HCT116 (cell line): ENCODE data around the gene IGLL1. TPM values are rescaled to one million over a fixed set of nuclear protein-coding genes. Genes with fewer than 3 reads are reported as not detected.

Experiments
- ATAC-seq: fragments of 200-7000 bp; cut with Tn5 transposase; 2 replicates; pipeline ENCODE4 v1.9.1; 2020; ENCODE audit warnings: mild to moderate bottlenecking, moderate library complexity
- BruUV-seq: library from RNA; stranded (reverse); fragments of 400-500 nt; replicated peaks from 2 replicates; lab custom pipeline; 2021; lab: Mats Ljungman, UMichigan
- CTCF ChIA-PET: fragments of 300-600 bp; sonication (Branson Sonifier 250); formaldehyde crosslinking; loops from one replicate; lab custom pipeline; 2021; ENCODE audit warnings: antibody characterized with exemption; lab: Charles Lee
- POLR2A ChIA-PET: fragments of 300-600, 350-600 bp; sonication (Branson Sonifier 250); formaldehyde crosslinking; loops from one replicate; lab custom pipeline; 2021; ENCODE audit warnings: antibody characterized with exemption; lab: Charles Lee
- RAD21 ChIA-PET, 2 experiments: fragments of 300-600 bp; sonication (Branson Sonifier 250); formaldehyde crosslinking; loops; one replicate each; lab custom pipeline; 2023; ENCODE audit warnings: low total read pairs in 2 of 2; ENCODE audit not compliant: uncharacterized antibody in 2 of 2, unreplicated experiment in 2 of 2, low non-redundant PET in 1 of 2; lab: Charles Lee
- DNase-seq: peaks from one replicate; pipeline ENCODE4 v3.0.0-alpha.2; 2010; ENCODE audit warnings: low read depth, low spot score
- H2AFZ ChIP-seq: fragments of 200-600 bp; shearing (Covaris generic), sonication (generic); 2 replicates; pipeline ENCODE4 v1.6.1; 2017; ENCODE audit warnings: low read depth, mixed run types, mixed read lengths, antibody characterized with exemption, low read length; ENCODE audit not compliant: poor library complexity, severe bottlenecking
- H3K27ac ChIP-seq: 2 replicates; pipeline ENCODE4 v1.5.1; 2012; ENCODE audit warnings: low read depth, low read length
- H3K27me3 ChIP-seq: fragments of 200-600 bp; sonication (generic); 2 replicates; pipeline ENCODE4 v1.6.1; 2016; ENCODE audit warnings: mixed run types, low read length, mixed read lengths; ENCODE audit not compliant: insufficient read depth
- H3K36me3 ChIP-seq, 2 experiments: fragments of 200-500 bp in 1 of 2; fragments of 200-600 bp in 1 of 2; sonication (Bioruptor generic) in 1 of 2; sonication (generic) in 1 of 2; 2 replicates each; pipeline versions ENCODE4 v1.5.1 to v1.6.1; 2014 to 2016; ENCODE audit warnings: low read length in 2 of 2, inconsistent platforms in 1 of 2, mixed read lengths in 1 of 2, mixed run types in 1 of 2; ENCODE audit not compliant: insufficient read depth in 2 of 2, control insufficient read depth in 1 of 2
- H3K4me1 ChIP-seq, 2 experiments: fragments of 200-600 bp in 1 of 2; sonication (generic) in 1 of 2; 2 replicates each; pipeline versions ENCODE4 v1.5.1 to v1.6.1; 2012 to 2017; ENCODE audit warnings: low read length in 2 of 2, inconsistent platforms in 1 of 2, mild to moderate bottlenecking in 1 of 2, mixed read lengths in 1 of 2, mixed run types in 1 of 2, moderate library complexity in 1 of 2; ENCODE audit not compliant: insufficient read depth in 2 of 2, control insufficient read depth in 1 of 2
- H3K4me2 ChIP-seq: fragments of 200-600 bp; sonication (generic); 2 replicates; pipeline ENCODE4 v1.6.1; 2017; ENCODE audit warnings: mixed run types, low read length, mixed read lengths
- H3K4me3 ChIP-seq, 2 experiments: fragments of 200-600 bp in 1 of 2; sonication (generic) in 1 of 2; replicated peaks in 1 of 2; 2 replicates each; pipeline ENCODE4 v1.5.1; 2011 to 2016; ENCODE audit warnings: low read length in 2 of 2, control low read depth in 1 of 2, low read depth in 1 of 2, mild to moderate bottlenecking in 1 of 2, mixed read lengths in 1 of 2, mixed run types in 1 of 2
- H3K79me2 ChIP-seq: fragments of 200-600 bp; sonication (generic); 2 replicates; pipeline ENCODE4 v1.6.1; 2017; ENCODE audit warnings: mild to moderate bottlenecking, mixed run types, low read length, moderate library complexity, mixed read lengths; ENCODE audit not compliant: insufficient read depth
- H3K9ac ChIP-seq: fragments of 200-600 bp; sonication (generic); 2 replicates; pipeline ENCODE4 v1.6.1; 2016; ENCODE audit warnings: low read length, mixed read lengths
- H3K9me2 ChIP-seq: fragments of 200-600 bp; sonication (generic), shearing (Covaris generic); 2 replicates; pipeline ENCODE4 v1.6.1; 2017; ENCODE audit warnings: mixed run types, mild to moderate bottlenecking, moderate library complexity; ENCODE audit not compliant: insufficient read depth
- H3K9me3 ChIP-seq, 2 experiments: fragments of 200-500 bp in 1 of 2; fragments of 200-600 bp in 1 of 2; sonication (Bioruptor generic) in 1 of 2; sonication (generic) in 1 of 2; 2 replicates each; pipeline ENCODE4 v1.6.1; 2014 to 2017; ENCODE audit warnings: low read length in 2 of 2, mixed read lengths in 2 of 2, inconsistent platforms in 1 of 2, low read depth in 1 of 2, mild to moderate bottlenecking in 1 of 2, mixed run types in 1 of 2, moderate library complexity in 1 of 2; ENCODE audit not compliant: control insufficient read depth in 1 of 2, insufficient read depth in 1 of 2
- H4K20me1 ChIP-seq: fragments of 200-600 bp; sonication (generic), shearing (Covaris generic); 2 replicates; pipeline ENCODE4 v1.6.1; 2017; ENCODE audit warnings: mixed run types, mild to moderate bottlenecking, moderate library complexity; ENCODE audit not compliant: insufficient read depth
- CEBPB ChIP-seq: IDR thresholded peaks from 2 replicates; pipeline ENCODE4 v1.6.1; 2012; ENCODE audit warnings: low read depth
- EGR1 ChIP-seq: IDR thresholded peaks from 2 replicates; pipeline ENCODE4 v1.6.1; 2012; ENCODE audit warnings: low read depth
- EZH2 ChIP-seq: fragments of 200-600 bp; sonication (generic); IDR thresholded peaks from 2 replicates; pipeline ENCODE4 v1.6.1; 2017; ENCODE audit warnings: antibody characterized with exemption, mixed run types
- EZH2phosphoT487 ChIP-seq: fragments of 200-600 bp; IDR thresholded peaks from 2 replicates; pipeline ENCODE4 v1.6.1; 2018; ENCODE audit warnings: antibody characterized with exemption, borderline replicate concordance
- FOSL1 ChIP-seq: IDR thresholded peaks from 2 replicates; pipeline ENCODE4 v1.6.1; 2012; ENCODE audit warnings: low read depth
- JUND ChIP-seq: IDR thresholded peaks from 2 replicates; pipeline ENCODE4 v1.6.1; 2012
- MAX ChIP-seq: IDR thresholded peaks from 2 replicates; pipeline ENCODE4 v1.6.1; 2012
- SIN3A ChIP-seq: IDR thresholded peaks from 2 replicates; pipeline ENCODE4 v1.6.1; 2012; ENCODE audit warnings: low read depth
- SP1 ChIP-seq: IDR thresholded peaks from 2 replicates; pipeline ENCODE4 v1.6.1; 2012; ENCODE audit warnings: low read depth
- TCF7L2 ChIP-seq: IDR thresholded peaks from 2 replicates; pipeline ENCODE4 v1.7.0; 2011; ENCODE audit warnings: borderline replicate concordance, inconsistent platforms; ENCODE audit not compliant: insufficient read depth, insufficient read length; ENCODE audit errors: extremely low read depth
- YY1 ChIP-seq: IDR thresholded peaks from 2 replicates; pipeline ENCODE4 v1.6.1; 2011; ENCODE audit warnings: low read length, low read depth, moderate library complexity, mild to moderate bottlenecking; ENCODE audit not compliant: insufficient replicate concordance; ENCODE audit errors: extremely low read depth
- ZNF274 ChIP-seq: fragments of 200-500 bp; sonication (Bioruptor generic); IDR thresholded peaks from 2 replicates; pipeline ENCODE4 v1.6.1; 2014; ENCODE audit warnings: mild to moderate bottlenecking, low read depth, low read length, inconsistent platforms
- intact Hi-C: fragments of 100-400 bp; cut with micrococcal nuclease; formaldehyde crosslinking; loops from 2 replicates; pipeline ENCODE4 v1.10.0; 2022
- total RNA-seq: library from RNA; stranded (reverse); gene quantifications from one replicate; pipeline ENCODE4 v1.2.1, GENCODE V29; 2021; ENCODE audit not compliant: unreplicated experiment
- TF ChIP-seq, protein P1 (sequence below): IDR thresholded peaks from 2 replicates; pipeline ENCODE4 v1.6.1; 2012; ENCODE audit warnings: low read depth
- TF ChIP-seq, protein P2 (sequence below), 3 experiments: fragments of 200-600 bp in 1 of 3; sonication (generic) in 1 of 3; IDR thresholded peaks in 2 of 3; conservative IDR thresholded peaks in 1 of 3; 2 replicates each; pipeline ENCODE4 v1.5.1; 2012 to 2017; ENCODE audit warnings: low read depth in 2 of 3, low read length in 2 of 3, antibody characterized with exemption in 1 of 3, borderline replicate concordance in 1 of 3, control low read depth in 1 of 3, mild to moderate bottlenecking in 1 of 3, mixed read lengths in 1 of 3, mixed run types in 1 of 3, moderate library complexity in 1 of 3; ENCODE audit not compliant: insufficient read depth in 1 of 3
- TF ChIP-seq, protein P3 (sequence below): IDR thresholded peaks from 2 replicates; pipeline ENCODE4 v1.6.1; 2012

The IGLL1 gene
- total RNA-seq, 1 experiment from 2014 or later = not detected

GRCh38 chr22:23530766-23531282, 49.3 kb downstream of the IGLL1 start (continued):
- TF ChIP-seq, protein P1, sequence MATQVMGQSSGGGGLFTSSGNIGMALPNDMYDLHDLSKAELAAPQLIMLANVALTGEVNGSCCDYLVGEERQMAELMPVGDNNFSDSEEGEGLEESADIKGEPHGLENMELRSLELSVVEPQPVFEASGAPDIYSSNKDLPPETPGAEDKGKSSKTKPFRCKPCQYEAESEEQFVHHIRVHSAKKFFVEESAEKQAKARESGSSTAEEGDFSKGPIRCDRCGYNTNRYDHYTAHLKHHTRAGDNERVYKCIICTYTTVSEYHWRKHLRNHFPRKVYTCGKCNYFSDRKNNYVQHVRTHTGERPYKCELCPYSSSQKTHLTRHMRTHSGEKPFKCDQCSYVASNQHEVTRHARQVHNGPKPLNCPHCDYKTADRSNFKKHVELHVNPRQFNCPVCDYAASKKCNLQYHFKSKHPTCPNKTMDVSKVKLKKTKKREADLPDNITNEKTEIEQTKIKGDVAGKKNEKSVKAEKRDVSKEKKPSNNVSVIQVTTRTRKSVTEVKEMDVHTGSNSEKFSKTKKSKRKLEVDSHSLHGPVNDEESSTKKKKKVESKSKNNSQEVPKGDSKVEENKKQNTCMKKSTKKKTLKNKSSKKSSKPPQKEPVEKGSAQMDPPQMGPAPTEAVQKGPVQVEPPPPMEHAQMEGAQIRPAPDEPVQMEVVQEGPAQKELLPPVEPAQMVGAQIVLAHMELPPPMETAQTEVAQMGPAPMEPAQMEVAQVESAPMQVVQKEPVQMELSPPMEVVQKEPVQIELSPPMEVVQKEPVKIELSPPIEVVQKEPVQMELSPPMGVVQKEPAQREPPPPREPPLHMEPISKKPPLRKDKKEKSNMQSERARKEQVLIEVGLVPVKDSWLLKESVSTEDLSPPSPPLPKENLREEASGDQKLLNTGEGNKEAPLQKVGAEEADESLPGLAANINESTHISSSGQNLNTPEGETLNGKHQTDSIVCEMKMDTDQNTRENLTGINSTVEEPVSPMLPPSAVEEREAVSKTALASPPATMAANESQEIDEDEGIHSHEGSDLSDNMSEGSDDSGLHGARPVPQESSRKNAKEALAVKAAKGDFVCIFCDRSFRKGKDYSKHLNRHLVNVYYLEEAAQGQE = no peak
- TF ChIP-seq MAX (no peak), TCF7L2 (no peak)

DNA sequence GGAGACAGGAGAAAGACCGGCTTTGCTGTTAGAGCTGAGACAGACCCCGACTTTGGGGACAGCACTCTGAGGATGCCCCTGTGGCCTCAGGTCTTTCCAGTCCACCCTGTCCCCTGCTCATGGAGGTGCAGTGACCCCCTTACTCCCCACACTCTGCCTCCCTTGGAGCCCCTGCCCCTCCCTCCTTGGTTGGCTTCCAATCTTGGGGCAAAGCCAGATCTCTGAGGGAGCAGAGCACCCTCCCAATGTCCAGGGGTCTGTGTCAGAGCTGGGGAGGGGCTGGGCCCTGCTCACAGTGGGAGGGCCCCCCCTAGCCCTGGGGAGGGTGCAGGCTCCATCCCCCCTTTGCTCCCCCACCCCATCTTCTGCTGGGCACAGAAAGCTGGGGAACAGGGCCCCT, 50.0 kb downstream of the IGLL1 start:
- no peaks in the 10 kb centered on the region for H3K9me2 ChIP-seq
- no peaks in the 10 kb centered on the region for H3K79me2 ChIP-seq
- POLR2A ChIA-PET = no interaction called here
- BruUV-seq = no TSS peak
- H3K9me3 ChIP-seq = no peaks in the 10 kb centered on the region
- H2AFZ ChIP-seq = no peak overlapping the region
- RAD21 ChIA-PET = no interaction called here
- CTCF ChIA-PET = no interaction called here
- H3K36me3 ChIP-seq = no peaks in the 10 kb centered on the region
- no peak overlapping the region for H3K4me2 ChIP-seq
- no peak for ATAC-seq
- H3K27me3 ChIP-seq = no peaks in the 10 kb centered on the region
- H3K9ac ChIP-seq = no peak overlapping the region
- no peak overlapping the region for H3K27ac ChIP-seq
- no peak overlapping the region for H3K4me3 ChIP-seq
- no peak for DNase-seq
- H3K4me1 ChIP-seq = peaks cover 0 to 2% of the 10 kb centered on the region in 2 experiments; a peak in 1 of 4 replicates
- H4K20me1 ChIP-seq = no peaks in the 10 kb centered on the region
- intact Hi-C loops = no loop called here
- TF ChIP-seq ZNF274 (no peak), JUND (no peak), EGR1 (no peak), EZH2phosphoT487 (no peak), SP1 (no peak), CEBPB (no peak), FOSL1 (no peak), YY1 (no peak), SIN3A (no peak), MAX (no peak), EZH2 (no peak)
- TF ChIP-seq, protein P1 = no peak
- TF ChIP-seq, protein P2, sequence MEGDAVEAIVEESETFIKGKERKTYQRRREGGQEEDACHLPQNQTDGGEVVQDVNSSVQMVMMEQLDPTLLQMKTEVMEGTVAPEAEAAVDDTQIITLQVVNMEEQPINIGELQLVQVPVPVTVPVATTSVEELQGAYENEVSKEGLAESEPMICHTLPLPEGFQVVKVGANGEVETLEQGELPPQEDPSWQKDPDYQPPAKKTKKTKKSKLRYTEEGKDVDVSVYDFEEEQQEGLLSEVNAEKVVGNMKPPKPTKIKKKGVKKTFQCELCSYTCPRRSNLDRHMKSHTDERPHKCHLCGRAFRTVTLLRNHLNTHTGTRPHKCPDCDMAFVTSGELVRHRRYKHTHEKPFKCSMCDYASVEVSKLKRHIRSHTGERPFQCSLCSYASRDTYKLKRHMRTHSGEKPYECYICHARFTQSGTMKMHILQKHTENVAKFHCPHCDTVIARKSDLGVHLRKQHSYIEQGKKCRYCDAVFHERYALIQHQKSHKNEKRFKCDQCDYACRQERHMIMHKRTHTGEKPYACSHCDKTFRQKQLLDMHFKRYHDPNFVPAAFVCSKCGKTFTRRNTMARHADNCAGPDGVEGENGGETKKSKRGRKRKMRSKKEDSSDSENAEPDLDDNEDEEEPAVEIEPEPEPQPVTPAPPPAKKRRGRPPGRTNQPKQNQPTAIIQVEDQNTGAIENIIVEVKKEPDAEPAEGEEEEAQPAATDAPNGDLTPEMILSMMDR (IDR thresholded peaks at IDR 0.05 in 2 of 3, conservative IDR thresholded peaks at IDR 0.05 in 1 of 3; ENCODE audit: borderline replicate concordance in 1 of 3, insufficient read depth in 1 of 3, low read depth in 2 of 3, low read length in 2 of 3) = no peak
- TF ChIP-seq, protein P3, sequence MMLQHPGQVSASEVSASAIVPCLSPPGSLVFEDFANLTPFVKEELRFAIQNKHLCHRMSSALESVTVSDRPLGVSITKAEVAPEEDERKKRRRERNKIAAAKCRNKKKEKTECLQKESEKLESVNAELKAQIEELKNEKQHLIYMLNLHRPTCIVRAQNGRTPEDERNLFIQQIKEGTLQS = no peak
